ENCODE measurements around the gene CRISPLD2. TPM values are rescaled to one million over a fixed set of nuclear protein-coding genes. Genes with fewer than 3 reads are reported as not detected.

The CRISPLD2 gene
- total and polyA plus RNA-seq, 10 of the 15 experiments (the other 5 are each of a cell fraction or from before 2014, with no cell fraction given) = 0.03 to 0.30 (median 0.08) TPM; not detected in 5

- H3K9me3 ChIP-seq (replicated peaks; ENCODE audit: control insufficient read depth, insufficient read depth, low read length) = no peaks in the 10 kb centered on the region
- WGBS (ENCODE audit: insufficient coverage, insufficient replicate concordance, low lambda C conversion rate, missing lambda C conversion rate) = 75% methylated on average over 6 of the region's 6 CpGs
- H3K27me3 ChIP-seq (replicated peaks in 1 of 2; ENCODE audit: control insufficient read depth in 2 of 2, insufficient read depth in 2 of 2, low read length in 1 of 2) = no peaks in the 10 kb centered on the region
- no peaks in the 10 kb centered on the region for H3K36me3 ChIP-seq (ENCODE audit: control insufficient read depth in 2 of 2, insufficient read depth in 2 of 2, low read length in 1 of 2)
- DNase-seq (ENCODE audit: low read depth, low spot score) (no peak), ATAC-seq (no peak), FAIRE-seq (no peak)
- no TSS peak for BruUV-seq (replicated peaks)
- H2AFZ ChIP-seq (ENCODE audit: control insufficient read depth, low read depth, low read length) = no peak overlapping the region
- no peak overlapping the region for H3K4me2 ChIP-seq (ENCODE audit: control insufficient read depth, insufficient read depth)
- intact Hi-C loops (cut with micrococcal nuclease; ENCODE audit: unreplicated experiment) = no loop called here
- ChIA-PET SMC1A (ENCODE audit: uncharacterized antibody, unreplicated experiment) (no interaction called here), CTCF (interaction anchor here (0.8 kb wide), 1 partner anchor 177 kb away, joined by 3 read pairs; no protein-coding TSS in a partner anchor), POLR2A (no interaction called here), RAD21 (ENCODE audit: unreplicated experiment) (no interaction called here)
- H3K79me2 ChIP-seq (ENCODE audit: control insufficient read depth, insufficient read depth, low read length) = no peaks in the 10 kb centered on the region
- no peak overlapping the region for H3K9ac ChIP-seq (ENCODE audit: control insufficient read depth, insufficient read depth, low read length)
- in situ Hi-C loops (cut with MboI) = no loop called here
- H3K4me1 ChIP-seq (ENCODE audit: control insufficient read depth, insufficient read depth, low read length) = no peaks in the 10 kb centered on the region
- no peak for TF ChIP-seq NFYA (IDR thresholded peaks at IDR 0.05; ENCODE audit: borderline replicate concordance, low read depth, low read length)
- no peak for TF ChIP-seq ZSCAN29 (IDR thresholded peaks at IDR 0.05)
- no peak for TF ChIP-seq SPI1 (IDR thresholded peaks at IDR 0.05; ENCODE audit: borderline replicate concordance, insufficient read depth, low read depth, low read length)
- no peak for TF ChIP-seq EZH2 (IDR thresholded peaks at IDR 0.05; ENCODE audit: borderline replicate concordance, control insufficient read depth, low read depth, low read length)
- no peak for TF ChIP-seq NRF1 (conservative IDR thresholded peaks at IDR 0.05; ENCODE audit: low read depth, low read length)
- TF ChIP-seq CREB1 (IDR thresholded peaks at IDR 0.05; ENCODE audit: low read depth) = no peak
- TF ChIP-seq ZBTB33 (IDR thresholded peaks at IDR 0.05) = no peak
- no peak for TF ChIP-seq IKZF2 (IDR thresholded peaks at IDR 0.05)
- TF ChIP-seq PAX8 (IDR thresholded peaks at IDR 0.05) = no peak
- no peak for TF ChIP-seq TAF1 (IDR thresholded peaks at IDR 0.05; ENCODE audit: borderline replicate concordance, low read depth, low read length)
- no peak for TF ChIP-seq NFYB (IDR thresholded peaks at IDR 0.05; ENCODE audit: insufficient read depth, low read depth, low read length)
- no peak for TF ChIP-seq ZNF274 (IDR thresholded peaks at IDR 0.05; ENCODE audit: insufficient read depth, insufficient read length)
- no peak for TF ChIP-seq SMAD5 (IDR thresholded peaks at IDR 0.05; ENCODE audit: low read depth)
- no peak for TF ChIP-seq ZNF24 (IDR thresholded peaks at IDR 0.05)
- no peaks in the 10 kb centered on the region for H4K20me1 ChIP-seq (ENCODE audit: control insufficient read depth, insufficient read depth)
- H3K27ac ChIP-seq (ENCODE audit: control insufficient read depth, insufficient read depth) = no peak overlapping the region
- H3K4me3 ChIP-seq = no peak overlapping the region
These were observed 25.6 kb upstream of the CRISPLD2 start for GRCh38 chr16:84794186-84794585.

Measured in GM12878 (cell line).